ENCODE measurements around the gene IQGAP2.
"Not testable (repeated sequence)": the region's sequence is repeated elsewhere in the genome, so short reads cannot be mapped to it uniquely, and the experiment has no call there.

The IQGAP2 gene

GRCh38 chr5:76402886-76403765, at the start of gene IQGAP2:
IQGAP2 (plus strand) TSS chr5:76403285; CDS start chr5:76403546, 261 bp downstream.
- peak; percentile 91 for DNase-seq (ENCODE audit: low spot score)

GRCh38 chr5:76356887-76357286, 46.2 kb upstream of the IQGAP2 start:
- no peak for DNase-seq (ENCODE audit: low spot score)

- DNase-seq (ENCODE audit: low spot score): no peak
These were observed 39.5 kb upstream of the IQGAP2 start for GRCh38 chr5:76363352-76364225.

- DNase-seq (ENCODE audit: low spot score): no peak
These were observed 38.9 kb upstream of the IQGAP2 start for GRCh38 chr5:76364226-76364589.

GRCh38 chr5:76365561-76365960, 37.5 kb upstream of the IQGAP2 start:
- no peak for DNase-seq (ENCODE audit: low spot score)

- no peak for DNase-seq (ENCODE audit: low spot score)
These were observed 36.5 kb upstream of the IQGAP2 start for GRCh38 chr5:76366596-76366995.

- no peak for DNase-seq (ENCODE audit: low spot score)
These were observed 35.3 kb upstream of the IQGAP2 start for GRCh38 chr5:76367623-76368371.

GRCh38 chr5:76368941-76369340, 34.1 kb upstream of the IQGAP2 start:
- DNase-seq (ENCODE audit: low spot score): no peak

- DNase-seq (ENCODE audit: low spot score): not testable (repeated sequence)
These were observed 33.4 kb upstream of the IQGAP2 start for GRCh38 chr5:76369668-76370067.

GRCh38 chr5:76371960-76372322, 31.1 kb upstream of the IQGAP2 start:
- no peak for DNase-seq (ENCODE audit: low spot score)

GRCh38 chr5:76372323-76373054, 30.6 kb upstream of the IQGAP2 start:
- no peak for DNase-seq (ENCODE audit: low spot score)

- no peak for DNase-seq (ENCODE audit: low spot score)
These were observed 26.8 kb upstream of the IQGAP2 start for GRCh38 chr5:76376148-76376865.

GRCh38 chr5:76376866-76377230, 26.2 kb upstream of the IQGAP2 start:
- DNase-seq (ENCODE audit: low spot score): no peak

- no peak for DNase-seq (ENCODE audit: low spot score)
These were observed 24.7 kb upstream of the IQGAP2 start for GRCh38 chr5:76378355-76378754.

- no peak for DNase-seq (ENCODE audit: low spot score)
These were observed 23.8 kb upstream of the IQGAP2 start for GRCh38 chr5:76379316-76379715.

- no peak for DNase-seq (ENCODE audit: low spot score)
These were observed 23.2 kb upstream of the IQGAP2 start for GRCh38 chr5:76379855-76380254.

- no peak for DNase-seq (ENCODE audit: low spot score)
These were observed 22.6 kb upstream of the IQGAP2 start for GRCh38 chr5:76380346-76381066.

GRCh38 chr5:76383126-76383832, 19.8 kb upstream of the IQGAP2 start:
- DNase-seq (ENCODE audit: low spot score): no peak

- DNase-seq (ENCODE audit: low spot score): no peak
These were observed 18.9 kb upstream of the IQGAP2 start for GRCh38 chr5:76384189-76384588.

GRCh38 chr5:76384705-76385104, 18.4 kb upstream of the IQGAP2 start:
- no peak for DNase-seq (ENCODE audit: low spot score)

Data from D341Med (cell line).